CD1c-positive myeloid dendritic cell (primary cell): Measurements from ENCODE around the gene CFTR.
"Not testable (repeated sequence)": the region's sequence is repeated elsewhere in the genome, so short reads cannot be mapped to it uniquely, and the experiment has no call there.

Experiments used
- DNase-seq: peaks from one replicate; pipeline ENCODE4 v3.0.0-alpha.2; 2016; ENCODE audit errors: extremely low spot score

CFTR gene

GRCh38 chr7:117479225-117480054 is at the start of gene CFTR:
TSS of gene CFTR (plus strand) at chr7:117480025. CDS start at chr7:117480095, 70 bp downstream.
- no peak for DNase-seq

- no peak for DNase-seq
These were observed 44.3 kb upstream of the CFTR start for GRCh38 chr7:117435475-117436043.

GRCh38 chr7:117444646-117445045 is 35.2 kb upstream of the CFTR start:
- DNase-seq = no peak

- DNase-seq = no peak
These were observed 34.6 kb upstream of the CFTR start for GRCh38 chr7:117445206-117445605.

GRCh38 chr7:117446220-117446815 is 33.5 kb upstream of the CFTR start:
- DNase-seq = no peak

GRCh38 chr7:117448655-117449054 is 31.2 kb upstream of the CFTR start:
- no peak for DNase-seq

- DNase-seq = peak; percentile 26
These were observed 20.7 kb upstream of the CFTR start for GRCh38 chr7:117458977-117459583.

- DNase-seq = no peak
These were observed 20.1 kb upstream of the CFTR start for GRCh38 chr7:117459735-117460134.

GRCh38 chr7:117460815-117461214 is 19.0 kb upstream of the CFTR start:
- DNase-seq = not testable (repeated sequence)

- no peak for DNase-seq
These were observed 11.7 kb upstream of the CFTR start for GRCh38 chr7:117468174-117468573.

GRCh38 chr7:117470777-117471176 is 9.0 kb upstream of the CFTR start:
- peak; percentile 9 for DNase-seq

GRCh38 chr7:117472335-117472734 is 7.5 kb upstream of the CFTR start:
- no peak for DNase-seq

- DNase-seq = no peak
These were observed 3.1 kb upstream of the CFTR start for GRCh38 chr7:117476557-117477215.

GRCh38 chr7:117478836-117479224 is 995 bp upstream of the CFTR start:
- DNase-seq = no peak

GRCh38 chr7:117480055-117480362 is 184 bp downstream of the CFTR start:
- DNase-seq = no peak

- no peak for DNase-seq
These were observed 1.2 kb downstream of the CFTR start for GRCh38 chr7:117480978-117481377.

GRCh38 chr7:117485118-117485620 is 5.3 kb downstream of the CFTR start:
- no peak for DNase-seq

GRCh38 chr7:117489016-117489415 is 9.2 kb downstream of the CFTR start:
- no peak for DNase-seq

GRCh38 chr7:117489430-117489829 is 9.6 kb downstream of the CFTR start:
- no peak for DNase-seq

- no peak for DNase-seq
These were observed 10.1 kb downstream of the CFTR start for GRCh38 chr7:117489911-117490310.

- DNase-seq = no peak
These were observed 12.8 kb downstream of the CFTR start for GRCh38 chr7:117492649-117493048.

- DNase-seq = no peak
These were observed 13.6 kb downstream of the CFTR start for GRCh38 chr7:117493460-117493859.
